HG03439 (cell line): ENCODE data around the gene CHCHD6.

ENCODE experiments used
- ATAC-seq: cut with Tn5 transposase; IDR thresholded peaks from one replicate; pipeline ENCODE4 v1.9.1; 2021; ENCODE audit warnings: mild to moderate bottlenecking, moderate library complexity; ENCODE audit not compliant: unreplicated experiment

CHCHD6 gene

GRCh38 chr3:126914226-126914625 lies 210.2 kb downstream of the CHCHD6 start:
- no peak for ATAC-seq

GRCh38 chr3:126915015-126915414 lies 211.0 kb downstream of the CHCHD6 start:
- ATAC-seq = no peak

GRCh38 chr3:126916546-126916945 lies 212.5 kb downstream of the CHCHD6 start:
- ATAC-seq = no peak

GRCh38 chr3:126917232-126917804 lies 213.3 kb downstream of the CHCHD6 start:
- ATAC-seq = no peak

GRCh38 chr3:126918355-126918821 lies 214.3 kb downstream of the CHCHD6 start:
- no peak for ATAC-seq

- no peak for ATAC-seq
Measured at GRCh38 chr3:126921085-126921824, 217.2 kb downstream of the CHCHD6 start.

- ATAC-seq = no peak
Measured at GRCh38 chr3:126922466-126922865, 218.4 kb downstream of the CHCHD6 start.

- ATAC-seq = no peak
Measured at GRCh38 chr3:126923423-126923822, 219.4 kb downstream of the CHCHD6 start.

GRCh38 chr3:126923895-126924294 lies 219.9 kb downstream of the CHCHD6 start:
- ATAC-seq = no peak

GRCh38 chr3:126924458-126924857 lies 220.4 kb downstream of the CHCHD6 start:
- no peak for ATAC-seq

- no peak for ATAC-seq
Measured at GRCh38 chr3:126925411-126926171, 221.6 kb downstream of the CHCHD6 start.

GRCh38 chr3:126926684-126927400 lies 222.8 kb downstream of the CHCHD6 start:
- no peak for ATAC-seq

- ATAC-seq = no peak
Measured at GRCh38 chr3:126927401-126927750, 223.3 kb downstream of the CHCHD6 start.

- no peak for ATAC-seq
Measured at GRCh38 chr3:126927846-126928245, 223.8 kb downstream of the CHCHD6 start.

GRCh38 chr3:126928921-126929474 lies 225.0 kb downstream of the CHCHD6 start:
- no peak for ATAC-seq

GRCh38 chr3:126930936-126931600 lies 227.0 kb downstream of the CHCHD6 start:
- no peak for ATAC-seq

GRCh38 chr3:126931806-126932187 lies 227.8 kb downstream of the CHCHD6 start:
- ATAC-seq = no peak

- ATAC-seq = no peak
Measured at GRCh38 chr3:126932188-126932931, 228.3 kb downstream of the CHCHD6 start.

GRCh38 chr3:126934031-126934531 lies 230.0 kb downstream of the CHCHD6 start:
- ATAC-seq = no peak

- ATAC-seq = no peak
Measured at GRCh38 chr3:126934991-126935390, 231.0 kb downstream of the CHCHD6 start.
